ENCODE measurements around the gene STPG3. TPM values are rescaled to one million over a fixed set of nuclear protein-coding genes. Genes with fewer than 3 reads are reported as not detected.

Gene STPG3
- polyA plus RNA-seq, 2 of the 4 experiments (the other 2 are of a cell fraction), result not detected

DNA sequence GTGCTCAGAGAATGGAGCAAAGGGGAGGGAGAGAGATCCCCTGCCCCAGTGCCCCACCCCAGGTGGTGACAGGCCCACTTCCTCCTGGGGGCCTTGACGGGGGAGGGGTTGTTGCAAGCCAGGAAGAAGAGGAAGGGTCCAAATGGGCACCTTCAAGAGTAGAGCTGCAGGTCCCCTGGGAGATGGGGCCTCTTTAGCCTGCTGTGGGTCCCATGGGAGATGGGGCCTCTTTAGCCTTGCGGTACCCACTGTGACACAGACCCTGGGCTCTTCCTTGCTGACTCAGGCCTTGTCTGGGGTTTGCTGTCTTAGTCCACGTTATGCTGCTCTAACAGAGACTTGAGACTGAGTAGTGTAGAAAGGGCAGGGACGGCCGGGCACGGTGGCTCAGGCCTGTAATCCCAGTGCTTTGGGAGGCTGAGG, 16.9 kb downstream of the STPG3 start:
- ChIA-PET POLR2A (interaction anchor here (1.0 kb wide), 1 partner anchor 27 kb away, joined by 3 read pairs; the partner anchor contains the start of gene TUBB4B), CTCF (interaction anchor here (1.1 to 17.1 kb wide), 5 partner anchors 9 to 26 kb away, joined by 3 to 236 read pairs (median 5); partner anchors contain the start of genes TOR4A and TUBB4B)
- ATAC-seq (no peak), FAIRE-seq (no peak), DNase-seq (ENCODE audit: low read depth in 1 of 2, low spot score in 1 of 2) (no peak)
- Histone ChIP-seq H3K9me3 (no peaks in the 10 kb centered on the region), H3K27ac (peak overlapping the region; percentile 56 to 65; a peak in 4 of 6 replicates), H3K4me3 (no peak overlapping the region), H3K4me1 (peaks cover 22% of the 10 kb centered on the region), H3K4me2 (no peak overlapping the region)
- 92% methylated on average over 6 of the region's 6 CpGs for WGBS (ENCODE audit: missing lambda C conversion rate)
- TF ChIP-seq ZFP36 (IDR thresholded peaks at IDR 0.05; ENCODE audit: borderline replicate concordance, partially characterized antibody) (no peak), SMC3 (IDR thresholded peaks at IDR 0.05) (no peak), RCOR1 (IDR thresholded peaks at IDR 0.05; ENCODE audit: low read depth, low read length) (no peak), ZC3H11A (IDR thresholded peaks at IDR 0.05) (no peak), ZSCAN20 (CRISPR knock-in tag; IDR thresholded peaks at IDR 0.05) (no peak), MYC (IDR thresholded peaks at IDR 0.05; ENCODE audit: borderline replicate concordance, low read length) (no peak), MAFK (IDR thresholded peaks at IDR 0.05; ENCODE audit: partially characterized antibody) (no peak), HOXB5 (CRISPR knock-in tag; IDR thresholded peaks at IDR 0.05) (no peak), RARB (CRISPR knock-in tag; IDR thresholded peaks at IDR 0.05) (no peak), TP53 (CRISPR knock-in tag; IDR thresholded peaks at IDR 0.05) (no peak), FOXS1 (CRISPR knock-in tag; IDR thresholded peaks at IDR 0.05) (no peak), SREBF2 (IDR thresholded peaks at IDR 0.05) (no peak), E2F6 (IDR thresholded peaks at IDR 0.05; ENCODE audit: borderline replicate concordance, low read depth) (no peak), CEBPB (IDR thresholded peaks at IDR 0.05) (no peak)
- TF ChIP-seq, protein P1, sequence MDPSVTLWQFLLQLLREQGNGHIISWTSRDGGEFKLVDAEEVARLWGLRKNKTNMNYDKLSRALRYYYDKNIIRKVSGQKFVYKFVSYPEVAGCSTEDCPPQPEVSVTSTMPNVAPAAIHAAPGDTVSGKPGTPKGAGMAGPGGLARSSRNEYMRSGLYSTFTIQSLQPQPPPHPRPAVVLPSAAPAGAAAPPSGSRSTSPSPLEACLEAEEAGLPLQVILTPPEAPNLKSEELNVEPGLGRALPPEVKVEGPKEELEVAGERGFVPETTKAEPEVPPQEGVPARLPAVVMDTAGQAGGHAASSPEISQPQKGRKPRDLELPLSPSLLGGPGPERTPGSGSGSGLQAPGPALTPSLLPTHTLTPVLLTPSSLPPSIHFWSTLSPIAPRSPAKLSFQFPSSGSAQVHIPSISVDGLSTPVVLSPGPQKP (IDR thresholded peaks at IDR 0.05; ENCODE audit: low read depth, low read length), result no peak

- WGBS (ENCODE audit: missing lambda C conversion rate), result 77% methylated on average over 19 of the region's 19 CpGs
- FAIRE-seq (no peak), DNase-seq (ENCODE audit: low read depth in 1 of 2, low spot score in 1 of 2) (no peak), ATAC-seq (0 out of 6 replicates have a peak, but pooled peaks of 1 of the 2 experiments have one; percentile 2)
- ChIA-PET POLR2A (interaction anchor here (0.9 to 1.0 kb wide), 2 partner anchors 28 kb away, joined by 3 to 4 read pairs; partner anchors contain the start of gene TUBB4B), CTCF (interaction anchor here (0.8 to 17.1 kb wide), 8 partner anchors 8 to 34 kb away, joined by 3 to 236 read pairs (median 4); partner anchors contain the start of genes NRARP, TOR4A and TUBB4B)
- TF ChIP-seq MAFK (IDR thresholded peaks at IDR 0.05; ENCODE audit: partially characterized antibody) (peak; percentile 78), NPAS2 (CRISPR knock-in tag; IDR thresholded peaks at IDR 0.05; ENCODE audit: borderline replicate concordance) (no peak), EHF (CRISPR knock-in tag; IDR thresholded peaks at IDR 0.05) (no peak), HOXB13 (CRISPR knock-in tag; IDR thresholded peaks at IDR 0.05; ENCODE audit: low read depth) (no peak), BHLHE40 (IDR thresholded peaks at IDR 0.05; ENCODE audit: low read depth, low read length) (no peak), GATA3 (IDR thresholded peaks at IDR 0.05; ENCODE audit: borderline replicate concordance) (no peak), CBX2 (IDR thresholded peaks at IDR 0.05; ENCODE audit: borderline replicate concordance, low read depth) (no peak), NFE2L2 (conservative IDR thresholded peaks at IDR 0.05; ENCODE audit: low read length) (peak; percentile 49), SREBF2 (IDR thresholded peaks at IDR 0.05) (no peak)
- Histone ChIP-seq H3K9me3 (no peaks in the 10 kb centered on the region), H3K4me1 (peaks cover 22% of the 10 kb centered on the region), H3K4me2 (peak overlapping the region; percentile 30; the same call in 2 of the 3 replicates), H3K27ac (peak overlapping the region; percentile 56 to 65; a peak in 5 of 6 replicates), H3K4me3 (no peak overlapping the region)
These were observed 17.6 kb downstream of the STPG3 start for GRCh38 chr9:137268538-137269201.
